ENCODE measurements around the gene PON2. TPM values are rescaled to one million over a fixed set of nuclear protein-coding genes. Genes with fewer than 3 reads are reported as not detected.

PON2 gene
- total RNA-seq, 2 donors from 2014 or later = 89.8 to 99.4 TPM

DNA sequence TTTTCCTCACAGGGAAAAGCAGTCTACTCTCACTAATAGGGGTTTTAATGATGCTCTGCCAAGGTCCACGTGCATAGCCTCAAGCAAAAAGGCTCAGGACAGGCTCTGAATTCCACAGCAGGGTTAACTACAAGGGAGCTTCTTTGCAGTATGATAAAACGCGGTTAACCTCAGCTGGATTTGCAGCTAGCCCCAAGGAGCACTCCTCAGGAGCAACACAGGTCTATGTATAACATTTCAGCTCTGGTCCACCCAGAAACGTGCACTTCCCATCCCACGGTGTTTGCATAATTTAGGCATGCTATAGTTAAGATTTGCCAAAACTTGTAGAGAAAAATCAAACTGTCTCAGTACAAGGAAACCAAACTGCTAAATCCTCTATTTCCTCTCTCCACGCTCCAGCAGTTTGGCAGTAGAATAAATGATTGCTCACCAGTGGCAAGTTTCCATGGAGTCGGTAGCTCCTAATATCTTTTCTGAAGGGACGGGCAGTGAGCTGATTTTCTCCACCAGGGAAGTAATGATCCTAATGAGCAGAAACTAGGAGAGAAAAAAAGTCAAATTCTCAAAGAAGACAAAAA, 37.8 kb upstream of the PON2 start:
- no peak for DNase-seq

DNA sequence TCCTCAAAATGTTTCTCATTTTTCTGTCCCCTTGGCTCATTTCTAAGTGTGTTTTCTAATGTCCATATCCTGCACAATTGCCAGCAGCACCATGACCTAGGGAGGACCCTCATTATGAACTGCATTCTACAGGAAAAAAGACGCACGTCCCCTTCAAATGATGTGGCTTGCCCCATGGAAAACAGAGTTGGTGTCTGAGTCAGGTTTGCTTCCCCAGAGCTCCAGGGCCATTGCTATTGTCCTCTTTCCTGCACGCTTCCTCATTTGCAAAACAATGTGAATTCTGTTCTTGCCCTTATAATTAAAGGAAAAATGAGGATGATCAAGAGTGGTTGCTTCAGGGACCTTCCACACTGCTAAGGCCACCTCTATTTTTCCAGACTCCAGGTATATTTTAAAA, 36.2 kb upstream of the PON2 start:
- TF ChIP-seq, protein P1, sequence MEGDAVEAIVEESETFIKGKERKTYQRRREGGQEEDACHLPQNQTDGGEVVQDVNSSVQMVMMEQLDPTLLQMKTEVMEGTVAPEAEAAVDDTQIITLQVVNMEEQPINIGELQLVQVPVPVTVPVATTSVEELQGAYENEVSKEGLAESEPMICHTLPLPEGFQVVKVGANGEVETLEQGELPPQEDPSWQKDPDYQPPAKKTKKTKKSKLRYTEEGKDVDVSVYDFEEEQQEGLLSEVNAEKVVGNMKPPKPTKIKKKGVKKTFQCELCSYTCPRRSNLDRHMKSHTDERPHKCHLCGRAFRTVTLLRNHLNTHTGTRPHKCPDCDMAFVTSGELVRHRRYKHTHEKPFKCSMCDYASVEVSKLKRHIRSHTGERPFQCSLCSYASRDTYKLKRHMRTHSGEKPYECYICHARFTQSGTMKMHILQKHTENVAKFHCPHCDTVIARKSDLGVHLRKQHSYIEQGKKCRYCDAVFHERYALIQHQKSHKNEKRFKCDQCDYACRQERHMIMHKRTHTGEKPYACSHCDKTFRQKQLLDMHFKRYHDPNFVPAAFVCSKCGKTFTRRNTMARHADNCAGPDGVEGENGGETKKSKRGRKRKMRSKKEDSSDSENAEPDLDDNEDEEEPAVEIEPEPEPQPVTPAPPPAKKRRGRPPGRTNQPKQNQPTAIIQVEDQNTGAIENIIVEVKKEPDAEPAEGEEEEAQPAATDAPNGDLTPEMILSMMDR (IDR thresholded peaks at IDR 0.05) = no peak

More for the DNA sequence above, 37.8 kb upstream of the PON2 start:
- Histone ChIP-seq H3K9me3 (no peaks in the 10 kb centered on the region), H3K36me3 (no peaks in the 10 kb centered on the region), H3K9ac (ENCODE audit: low read depth in 2 of 2, low read length in 2 of 2) (no peak overlapping the region), H3K27me3 (no peaks in the 10 kb centered on the region), H3K4me1 (no peaks in the 10 kb centered on the region), H3K4me3 (no peak overlapping the region), H3K27ac (no peak overlapping the region)
- intact Hi-C loops (cut with DNase I) = loop anchor here (1.0 to 10.0 kb wide), 3 partner anchors 22 to 198 kb away; partner anchors contain the start of gene PON3
- TF ChIP-seq, protein P1 (IDR thresholded peaks at IDR 0.05) = no peak

GRCh38 chr7:95470452-95470851, 35.6 kb upstream of the PON2 start:
- H3K27ac ChIP-seq = no peak overlapping the region
- H3K4me3 ChIP-seq = no peak overlapping the region
- H3K36me3 ChIP-seq = no peaks in the 10 kb centered on the region
- TF ChIP-seq, protein P1 (IDR thresholded peaks at IDR 0.05) = no peak
- no peaks in the 10 kb centered on the region for H3K27me3 ChIP-seq
- no peaks in the 10 kb centered on the region for H3K9me3 ChIP-seq
- no peak overlapping the region for H3K9ac ChIP-seq (ENCODE audit: low read depth in 2 of 2, low read length in 2 of 2)
- intact Hi-C loops (cut with DNase I) = loop anchor here (10.0 kb wide), 2 partner anchors 76 to 196 kb away; partner anchors contain the start of gene PON3
- DNase-seq = peak; percentile 19
- H3K4me1 ChIP-seq = no peaks in the 10 kb centered on the region

More for the DNA sequence above, 36.2 kb upstream of the PON2 start:
- Histone ChIP-seq H3K36me3 (no peaks in the 10 kb centered on the region), H3K9ac (ENCODE audit: low read depth in 2 of 2, low read length in 2 of 2) (no peak overlapping the region), H3K4me3 (no peak overlapping the region), H3K27ac (no peak overlapping the region), H3K9me3 (no peaks in the 10 kb centered on the region), H3K27me3 (no peaks in the 10 kb centered on the region), H3K4me1 (no peaks in the 10 kb centered on the region)
- intact Hi-C loops (cut with DNase I) = loop anchor here (10.0 kb wide), 2 partner anchors 76 to 196 kb away; partner anchors contain the start of gene PON3
- DNase-seq = no peak

- Histone ChIP-seq H3K36me3 (no peaks in the 10 kb centered on the region), H3K4me3 (no peak overlapping the region), H3K9me3 (no peaks in the 10 kb centered on the region), H3K4me1 (no peaks in the 10 kb centered on the region), H3K27ac (no peak overlapping the region), H3K27me3 (no peaks in the 10 kb centered on the region), H3K9ac (ENCODE audit: low read depth in 2 of 2, low read length in 2 of 2) (no peak overlapping the region)
- intact Hi-C loops (cut with DNase I) = loop anchor here (10.0 kb wide), 2 partner anchors 75 to 195 kb away; partner anchors contain the start of gene PON3
- no peak for DNase-seq
- TF ChIP-seq, protein P1 (IDR thresholded peaks at IDR 0.05) = no peak
Observed at GRCh38 chr7:95469848-95470247, 35.0 kb upstream of the PON2 start.

DNA sequence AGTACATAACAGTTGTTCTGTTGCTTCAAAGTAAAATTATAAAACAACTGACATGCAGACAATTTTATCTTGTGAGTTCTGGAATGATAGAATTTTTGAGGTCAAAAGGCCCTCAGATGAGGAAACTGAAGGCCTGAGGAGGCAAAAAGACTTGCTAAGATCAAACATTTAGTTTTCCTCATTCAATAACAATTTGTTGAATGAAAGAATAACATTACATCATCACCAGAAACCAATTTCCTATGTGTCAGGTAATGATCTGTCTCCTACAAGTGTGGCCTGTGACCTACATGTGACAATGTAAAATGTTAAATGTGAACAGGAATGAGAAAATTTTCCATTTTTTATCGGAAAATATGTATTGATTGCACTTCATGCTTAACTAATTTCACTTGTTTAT, 34.4 kb upstream of the PON2 start:
- Histone ChIP-seq H3K27ac (no peak overlapping the region), H3K9me3 (no peaks in the 10 kb centered on the region), H3K4me1 (no peaks in the 10 kb centered on the region), H3K4me3 (no peak overlapping the region), H3K27me3 (no peaks in the 10 kb centered on the region), H3K9ac (ENCODE audit: low read depth in 2 of 2, low read length in 2 of 2) (no peak overlapping the region), H3K36me3 (no peaks in the 10 kb centered on the region)
- DNase-seq = no peak
- intact Hi-C loops (cut with DNase I) = no loop called here
- TF ChIP-seq, protein P1 (IDR thresholded peaks at IDR 0.05) = no peak

Data from colonic mucosa (tissue), 4 donors.